DOHH2 (cell line): ENCODE data around the gene SLC1A1.

Source experiments
- H3F3A ChIP-seq: fragments of 200-600 bp; sonication (generic), shearing (Covaris generic); 2 replicates; pipeline ENCODE4 v1.6.0; 2016; ENCODE audit warnings: antibody characterized with exemption, mild to moderate bottlenecking; ENCODE audit not compliant: control insufficient read depth, insufficient read depth
- H3K27ac ChIP-seq: fragments of 200-600 bp; sonication (generic); 2 replicates; pipeline ENCODE4 v1.5.1; 2014; ENCODE audit warnings: low read depth, mild to moderate bottlenecking, low read length, moderate library complexity
- H3K27me3 ChIP-seq: fragments of 200-600 bp; sonication (generic); 2 replicates; pipeline ENCODE4 v1.6.1; 2014; ENCODE audit warnings: mild to moderate bottlenecking, low read length, mixed read lengths; ENCODE audit not compliant: control insufficient read depth
- H3K36me3 ChIP-seq: fragments of 200-600 bp; sonication (generic); 2 replicates; pipeline ENCODE4 v1.6.1; 2014; ENCODE audit warnings: mild to moderate bottlenecking, low read length, moderate library complexity, mixed read lengths; ENCODE audit not compliant: control insufficient read depth
- H3K4me1 ChIP-seq: fragments of 200-600 bp; sonication (generic); 2 replicates; pipeline ENCODE4 v1.6.1; 2014; ENCODE audit warnings: mild to moderate bottlenecking, low read length, mixed read lengths; ENCODE audit not compliant: control insufficient read depth
- H3K4me2 ChIP-seq: fragments of 200-600 bp; sonication (generic); 2 replicates; pipeline ENCODE4 v1.6.0; 2014; ENCODE audit warnings: mild to moderate bottlenecking, low read length, moderate library complexity
- H3K4me3 ChIP-seq: fragments of 200-600 bp; sonication (generic); 2 replicates; pipeline ENCODE4 v1.5.1; 2014; ENCODE audit warnings: mild to moderate bottlenecking, low read length, mixed read lengths
- H3K79me2 ChIP-seq: fragments of 200-600 bp; sonication (generic); 2 replicates; pipeline ENCODE4 v1.6.1; 2014; ENCODE audit warnings: mild to moderate bottlenecking, low read length, mixed read lengths; ENCODE audit not compliant: control insufficient read depth
- H3K9me2 ChIP-seq: fragments of 200-600 bp; sonication (generic); replicated peaks from 2 replicates; pipeline ENCODE4 v1.6.1; 2014; ENCODE audit warnings: mild to moderate bottlenecking, low read length, mixed read lengths; ENCODE audit not compliant: control insufficient read depth
- H3K9me3 ChIP-seq: fragments of 200-600 bp; sonication (generic); 2 replicates; pipeline ENCODE4 v1.6.1; 2014; ENCODE audit warnings: antibody characterized with exemption, low read length, mixed read lengths; ENCODE audit not compliant: control insufficient read depth, insufficient read depth
- H4K20me1 ChIP-seq: fragments of 200-600 bp; sonication (generic); 2 replicates; pipeline ENCODE4 v1.6.0; 2014; ENCODE audit warnings: low read depth, mild to moderate bottlenecking, antibody characterized with exemption, low read length, moderate library complexity; ENCODE audit not compliant: control insufficient read depth, insufficient read depth
- EZH2phosphoT487 ChIP-seq: fragments of 200-600 bp; sonication (generic); IDR thresholded peaks from 2 replicates; pipeline ENCODE4 v1.6.1; 2017; ENCODE audit warnings: borderline replicate concordance, mild to moderate bottlenecking, antibody characterized with exemption, low read length, moderate library complexity, mixed read lengths
- TF ChIP-seq, protein P1 (sequence below): fragments of 200-600 bp; sonication (generic); IDR thresholded peaks from one replicate; pipeline ENCODE4 v1.5.1; 2014; ENCODE audit warnings: antibody characterized with exemption, mild to moderate bottlenecking, low read depth, low read length; ENCODE audit not compliant: poor library complexity, severe bottlenecking

The SLC1A1 gene

DNA sequence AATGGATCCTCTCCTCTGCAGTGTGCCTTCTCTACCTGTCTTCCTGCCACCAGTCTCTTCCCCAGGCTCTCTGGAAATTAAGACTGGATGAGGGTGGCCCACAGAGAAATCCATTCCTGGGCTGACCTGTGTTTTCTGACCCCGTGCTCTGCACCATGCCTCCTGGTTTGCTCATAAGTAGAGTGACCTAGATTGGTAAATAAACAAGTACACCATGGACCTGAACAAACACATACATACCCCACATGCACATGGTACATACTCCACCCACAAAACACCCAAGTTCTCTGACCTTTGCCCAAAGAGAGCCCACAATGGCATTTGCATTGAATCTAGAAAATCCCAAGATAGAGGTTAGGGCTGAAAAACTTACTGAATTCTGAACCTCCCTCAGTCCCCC, 94.4 kb downstream of the SLC1A1 start:
- Histone ChIP-seq H3K4me1 (no peaks in the 10 kb centered on the region), H3K27ac (no peak overlapping the region), H3K9me2 (no peaks in the 10 kb centered on the region), H3F3A (no peaks in the 10 kb centered on the region), H3K36me3 (no peaks in the 10 kb centered on the region), H3K27me3 (no peaks in the 10 kb centered on the region), H3K79me2 (no peaks in the 10 kb centered on the region), H3K9me3 (no peaks in the 10 kb centered on the region), H3K4me2 (no peak overlapping the region), H4K20me1 (no peaks in the 10 kb centered on the region), H3K4me3 (no peak overlapping the region)
- TF ChIP-seq, protein P1, sequence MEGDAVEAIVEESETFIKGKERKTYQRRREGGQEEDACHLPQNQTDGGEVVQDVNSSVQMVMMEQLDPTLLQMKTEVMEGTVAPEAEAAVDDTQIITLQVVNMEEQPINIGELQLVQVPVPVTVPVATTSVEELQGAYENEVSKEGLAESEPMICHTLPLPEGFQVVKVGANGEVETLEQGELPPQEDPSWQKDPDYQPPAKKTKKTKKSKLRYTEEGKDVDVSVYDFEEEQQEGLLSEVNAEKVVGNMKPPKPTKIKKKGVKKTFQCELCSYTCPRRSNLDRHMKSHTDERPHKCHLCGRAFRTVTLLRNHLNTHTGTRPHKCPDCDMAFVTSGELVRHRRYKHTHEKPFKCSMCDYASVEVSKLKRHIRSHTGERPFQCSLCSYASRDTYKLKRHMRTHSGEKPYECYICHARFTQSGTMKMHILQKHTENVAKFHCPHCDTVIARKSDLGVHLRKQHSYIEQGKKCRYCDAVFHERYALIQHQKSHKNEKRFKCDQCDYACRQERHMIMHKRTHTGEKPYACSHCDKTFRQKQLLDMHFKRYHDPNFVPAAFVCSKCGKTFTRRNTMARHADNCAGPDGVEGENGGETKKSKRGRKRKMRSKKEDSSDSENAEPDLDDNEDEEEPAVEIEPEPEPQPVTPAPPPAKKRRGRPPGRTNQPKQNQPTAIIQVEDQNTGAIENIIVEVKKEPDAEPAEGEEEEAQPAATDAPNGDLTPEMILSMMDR, result no peak
- TF ChIP-seq EZH2phosphoT487, result no peak

DNA sequence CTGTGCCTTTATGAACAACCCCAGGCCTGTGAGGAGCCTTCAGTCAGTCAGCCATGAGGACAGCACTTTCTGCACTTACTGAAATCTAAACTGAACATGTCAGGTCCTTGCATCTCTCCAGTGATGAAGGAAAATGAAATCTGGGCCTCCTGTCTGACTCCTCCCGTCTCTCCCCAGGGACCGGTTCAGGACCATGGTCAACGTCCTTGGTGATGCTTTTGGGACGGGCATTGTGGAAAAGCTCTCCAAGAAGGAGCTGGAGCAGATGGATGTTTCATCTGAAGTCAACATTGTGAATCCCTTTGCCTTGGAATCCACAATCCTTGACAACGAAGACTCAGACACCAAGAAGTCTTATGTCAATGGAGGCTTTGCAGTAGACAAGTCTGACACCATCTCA, 94.9 kb downstream of the SLC1A1 start:
- Histone ChIP-seq H3K4me1 (no peaks in the 10 kb centered on the region), H3K9me2 (no peaks in the 10 kb centered on the region), H3K4me2 (no peak overlapping the region), H3K79me2 (no peaks in the 10 kb centered on the region), H3K27ac (no peak overlapping the region), H3F3A (no peaks in the 10 kb centered on the region), H3K9me3 (no peaks in the 10 kb centered on the region), H3K27me3 (no peaks in the 10 kb centered on the region), H4K20me1 (no peaks in the 10 kb centered on the region), H3K4me3 (no peak overlapping the region), H3K36me3 (no peaks in the 10 kb centered on the region)
- TF ChIP-seq, protein P1, result no peak
- no peak for TF ChIP-seq EZH2phosphoT487

DNA sequence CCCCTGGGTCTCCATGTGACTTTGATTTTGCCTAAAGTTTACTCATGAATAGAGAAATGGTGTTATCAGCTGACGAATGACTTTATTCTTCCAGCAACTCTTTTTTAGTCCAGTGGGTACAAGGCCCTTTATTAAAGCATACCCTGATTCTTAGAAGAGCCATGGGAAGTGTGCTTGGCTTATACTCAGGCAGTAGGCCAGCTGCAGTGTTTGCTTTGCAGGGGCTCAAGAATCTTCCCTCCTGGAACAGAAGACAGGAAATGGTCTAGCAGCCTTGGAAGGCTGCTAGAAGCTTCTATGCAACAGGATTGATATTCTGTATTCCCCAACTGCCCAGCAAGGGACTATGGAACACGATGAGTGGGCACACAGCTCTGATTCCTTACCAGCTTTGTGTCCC, 98.5 kb downstream of the SLC1A1 start:
- Histone ChIP-seq H3K4me2 (no peak overlapping the region), H4K20me1 (no peaks in the 10 kb centered on the region), H3K4me1 (no peaks in the 10 kb centered on the region), H3K36me3 (no peaks in the 10 kb centered on the region), H3K9me2 (no peaks in the 10 kb centered on the region), H3K9me3 (no peaks in the 10 kb centered on the region), H3K79me2 (no peaks in the 10 kb centered on the region), H3K27ac (no peak overlapping the region), H3F3A (no peaks in the 10 kb centered on the region), H3K4me3 (no peak overlapping the region), H3K27me3 (no peaks in the 10 kb centered on the region)
- TF ChIP-seq EZH2phosphoT487, result no peak
- TF ChIP-seq, protein P1, result no peak
